Measurements from ENCODE around the gene ZNF205.

ZNF205 gene

GRCh38 chr16:3101018-3101840, 11.2 kb upstream of the ZNF205 start:
- DNase-seq (ENCODE audit: low spot score) = no peak

- no peak for DNase-seq (ENCODE audit: low spot score)
These were observed 10.4 kb upstream of the ZNF205 start for GRCh38 chr16:3101841-3102470.

- peak; percentile 43 for DNase-seq (ENCODE audit: low spot score)
These were observed 6.0 kb upstream of the ZNF205 start for GRCh38 chr16:3106205-3106928.

- DNase-seq (ENCODE audit: low spot score) = no peak
These were observed 642 bp downstream of the ZNF205 start for GRCh38 chr16:3112881-3113574.

GRCh38 chr16:3113765-3114479, 1.5 kb downstream of the ZNF205 start:
- DNase-seq (ENCODE audit: low spot score) = no peak

GRCh38 chr16:3115003-3115402, 2.6 kb downstream of the ZNF205 start:
- no peak for DNase-seq (ENCODE audit: low spot score)

- no peak for DNase-seq (ENCODE audit: low spot score)
These were observed 3.2 kb downstream of the ZNF205 start for GRCh38 chr16:3115561-3115960.

GRCh38 chr16:3118204-3118790, 5.9 kb downstream of the ZNF205 start:
- no peak for DNase-seq (ENCODE audit: low spot score)

GRCh38 chr16:3118846-3119245, 6.5 kb downstream of the ZNF205 start:
- DNase-seq (ENCODE audit: low spot score) = no peak

- no peak for DNase-seq (ENCODE audit: low spot score)
These were observed 6.9 kb downstream of the ZNF205 start for GRCh38 chr16:3119286-3119685.

- DNase-seq (ENCODE audit: low spot score) = no peak
These were observed 7.5 kb downstream of the ZNF205 start for GRCh38 chr16:3119701-3120408.

- no peak for DNase-seq (ENCODE audit: low spot score)
These were observed 8.0 kb downstream of the ZNF205 start for GRCh38 chr16:3120435-3120834.

- DNase-seq (ENCODE audit: low spot score) = no peak
These were observed 9.6 kb downstream of the ZNF205 start for GRCh38 chr16:3121851-3122467.

GRCh38 chr16:3122926-3123570, 10.7 kb downstream of the ZNF205 start:
- no peak for DNase-seq (ENCODE audit: low spot score)

- peak; percentile 94 for DNase-seq (ENCODE audit: low spot score)
These were observed 11.8 kb downstream of the ZNF205 start for GRCh38 chr16:3123986-3124886.

- no peak for DNase-seq (ENCODE audit: low spot score)
These were observed 15.4 kb downstream of the ZNF205 start for GRCh38 chr16:3127745-3128144.

GRCh38 chr16:3129137-3130131, 17.0 kb downstream of the ZNF205 start:
- DNase-seq (ENCODE audit: low spot score) = peak; percentile 92

All from pons (tissue), 1 donor.